ENCODE data around the gene PIEZO2.

PIEZO2 gene

GRCh38 chr18:10757946-10758345 is 391.4 kb downstream of the PIEZO2 start:
- DNase-seq (ENCODE audit: low spot score in 2 of 2) = no peak
- no peak overlapping the region for H3K4me3 ChIP-seq
- H3K36me3 ChIP-seq (replicated peaks) = no peaks in the 10 kb centered on the region
- no peaks in the 10 kb centered on the region for H3K27me3 ChIP-seq (ENCODE audit: low read depth)
- in situ Hi-C loops (cut with MboI; ENCODE audit: low sequenced_read_pairs) = no loop called here
- H3K4me1 ChIP-seq = no peaks in the 10 kb centered on the region
- no peaks in the 10 kb centered on the region for H3K9me3 ChIP-seq

- in situ Hi-C loops (cut with MboI; ENCODE audit: low sequenced_read_pairs) = no loop called here
- DNase-seq (ENCODE audit: low spot score in 2 of 2) = no peak
- Histone ChIP-seq H3K27me3 (ENCODE audit: low read depth) (no peaks in the 10 kb centered on the region), H3K4me3 (no peak overlapping the region), H3K36me3 (replicated peaks) (no peaks in the 10 kb centered on the region), H3K4me1 (no peaks in the 10 kb centered on the region), H3K9me3 (no peaks in the 10 kb centered on the region)
Measured at GRCh38 chr18:10757349-10757748, 392.0 kb downstream of the PIEZO2 start.

- Histone ChIP-seq H3K27me3 (ENCODE audit: low read depth) (no peaks in the 10 kb centered on the region), H3K9me3 (no peaks in the 10 kb centered on the region), H3K36me3 (replicated peaks) (no peaks in the 10 kb centered on the region), H3K4me1 (no peaks in the 10 kb centered on the region), H3K4me3 (no peak overlapping the region)
- in situ Hi-C loops (cut with MboI; ENCODE audit: low sequenced_read_pairs) = no loop called here
- no peak for DNase-seq (ENCODE audit: low spot score in 2 of 2)
Measured at GRCh38 chr18:10755855-10756254, 393.5 kb downstream of the PIEZO2 start.

GRCh38 chr18:10754128-10754527 is 395.2 kb downstream of the PIEZO2 start:
- H3K9me3 ChIP-seq = no peaks in the 10 kb centered on the region
- no peak for DNase-seq (ENCODE audit: low spot score in 2 of 2)
- no peaks in the 10 kb centered on the region for H3K4me1 ChIP-seq
- H3K27me3 ChIP-seq (ENCODE audit: low read depth) = no peaks in the 10 kb centered on the region
- in situ Hi-C loops (cut with MboI; ENCODE audit: low sequenced_read_pairs) = no loop called here
- H3K36me3 ChIP-seq (replicated peaks) = no peaks in the 10 kb centered on the region
- no peak overlapping the region for H3K4me3 ChIP-seq

GRCh38 chr18:10752382-10752781 is 397.0 kb downstream of the PIEZO2 start:
- Histone ChIP-seq H3K27me3 (ENCODE audit: low read depth) (no peaks in the 10 kb centered on the region), H3K9me3 (no peaks in the 10 kb centered on the region), H3K4me1 (no peaks in the 10 kb centered on the region), H3K36me3 (replicated peaks) (no peaks in the 10 kb centered on the region), H3K4me3 (no peak overlapping the region)
- in situ Hi-C loops (cut with MboI; ENCODE audit: low sequenced_read_pairs) = no loop called here
- DNase-seq (ENCODE audit: low spot score in 2 of 2) = no peak

- no peak overlapping the region for H3K4me3 ChIP-seq
- H3K27me3 ChIP-seq (ENCODE audit: low read depth) = no peaks in the 10 kb centered on the region
- H3K4me1 ChIP-seq = no peaks in the 10 kb centered on the region
- in situ Hi-C loops (cut with MboI; ENCODE audit: low sequenced_read_pairs) = no loop called here
- no peaks in the 10 kb centered on the region for H3K9me3 ChIP-seq
- DNase-seq (ENCODE audit: low spot score in 2 of 2) = no peak
- H3K36me3 ChIP-seq (replicated peaks) = no peaks in the 10 kb centered on the region
Measured at GRCh38 chr18:10751653-10752052, 397.7 kb downstream of the PIEZO2 start.

- no peak for DNase-seq (ENCODE audit: low spot score in 2 of 2)
- H3K4me3 ChIP-seq = no peak overlapping the region
- H3K9me3 ChIP-seq = no peaks in the 10 kb centered on the region
- H3K27me3 ChIP-seq (ENCODE audit: low read depth) = no peaks in the 10 kb centered on the region
- in situ Hi-C loops (cut with MboI; ENCODE audit: low sequenced_read_pairs) = no loop called here
- no peaks in the 10 kb centered on the region for H3K36me3 ChIP-seq (replicated peaks)
- H3K4me1 ChIP-seq = no peaks in the 10 kb centered on the region
Measured at GRCh38 chr18:10750191-10751035, 399.0 kb downstream of the PIEZO2 start.

- no peaks in the 10 kb centered on the region for H3K27me3 ChIP-seq (ENCODE audit: low read depth)
- H3K4me3 ChIP-seq = no peak overlapping the region
- DNase-seq (ENCODE audit: low spot score in 2 of 2) = no peak
- in situ Hi-C loops (cut with MboI; ENCODE audit: low sequenced_read_pairs) = no loop called here
- no peaks in the 10 kb centered on the region for H3K4me1 ChIP-seq
- H3K9me3 ChIP-seq = no peaks in the 10 kb centered on the region
- H3K36me3 ChIP-seq (replicated peaks) = no peaks in the 10 kb centered on the region
Measured at GRCh38 chr18:10748641-10749040, 400.7 kb downstream of the PIEZO2 start.

- no peaks in the 10 kb centered on the region for H3K36me3 ChIP-seq (replicated peaks)
- H3K9me3 ChIP-seq = no peaks in the 10 kb centered on the region
- H3K27me3 ChIP-seq (ENCODE audit: low read depth) = no peaks in the 10 kb centered on the region
- DNase-seq (ENCODE audit: low spot score in 2 of 2) = no peak
- no peak overlapping the region for H3K4me3 ChIP-seq
- in situ Hi-C loops (cut with MboI; ENCODE audit: low sequenced_read_pairs) = no loop called here
- H3K4me1 ChIP-seq = no peaks in the 10 kb centered on the region
Measured at GRCh38 chr18:10745971-10746370, 403.4 kb downstream of the PIEZO2 start.

- H3K36me3 ChIP-seq (replicated peaks) = no peaks in the 10 kb centered on the region
- DNase-seq (ENCODE audit: low spot score in 2 of 2) = no peak
- H3K27me3 ChIP-seq (ENCODE audit: low read depth) = no peaks in the 10 kb centered on the region
- no peaks in the 10 kb centered on the region for H3K4me1 ChIP-seq
- no peak overlapping the region for H3K4me3 ChIP-seq
- in situ Hi-C loops (cut with MboI; ENCODE audit: low sequenced_read_pairs) = no loop called here
- no peaks in the 10 kb centered on the region for H3K9me3 ChIP-seq
Measured at GRCh38 chr18:10745219-10745618, 404.1 kb downstream of the PIEZO2 start.

GRCh38 chr18:10743766-10744165 is 405.6 kb downstream of the PIEZO2 start:
- DNase-seq (ENCODE audit: low spot score in 2 of 2) = no peak
- Histone ChIP-seq H3K9me3 (no peaks in the 10 kb centered on the region), H3K27me3 (ENCODE audit: low read depth) (no peaks in the 10 kb centered on the region), H3K4me1 (no peaks in the 10 kb centered on the region), H3K36me3 (replicated peaks) (no peaks in the 10 kb centered on the region), H3K4me3 (no peak overlapping the region)
- in situ Hi-C loops (cut with MboI; ENCODE audit: low sequenced_read_pairs) = no loop called here

- in situ Hi-C loops (cut with MboI; ENCODE audit: low sequenced_read_pairs) = no loop called here
- H3K27me3 ChIP-seq (ENCODE audit: low read depth) = no peaks in the 10 kb centered on the region
- no peak overlapping the region for H3K4me3 ChIP-seq
- H3K4me1 ChIP-seq = no peaks in the 10 kb centered on the region
- no peak for DNase-seq (ENCODE audit: low spot score in 2 of 2)
- no peaks in the 10 kb centered on the region for H3K9me3 ChIP-seq
- H3K36me3 ChIP-seq (replicated peaks) = no peaks in the 10 kb centered on the region
Measured at GRCh38 chr18:10739152-10739551, 410.2 kb downstream of the PIEZO2 start.

GRCh38 chr18:10736984-10737383 is 412.4 kb downstream of the PIEZO2 start:
- Histone ChIP-seq H3K27me3 (ENCODE audit: low read depth) (no peaks in the 10 kb centered on the region), H3K9me3 (no peaks in the 10 kb centered on the region), H3K4me3 (no peak overlapping the region), H3K4me1 (no peaks in the 10 kb centered on the region), H3K36me3 (replicated peaks) (no peaks in the 10 kb centered on the region)
- in situ Hi-C loops (cut with MboI; ENCODE audit: low sequenced_read_pairs) = no loop called here
- no peak for DNase-seq (ENCODE audit: low spot score in 2 of 2)

GRCh38 chr18:10732990-10733389 is 416.4 kb downstream of the PIEZO2 start:
- Histone ChIP-seq H3K27me3 (ENCODE audit: low read depth) (no peaks in the 10 kb centered on the region), H3K4me1 (no peaks in the 10 kb centered on the region), H3K4me3 (no peak overlapping the region), H3K9me3 (no peaks in the 10 kb centered on the region), H3K36me3 (replicated peaks) (no peaks in the 10 kb centered on the region)
- in situ Hi-C loops (cut with MboI; ENCODE audit: low sequenced_read_pairs) = no loop called here
- no peak for DNase-seq (ENCODE audit: low spot score in 2 of 2)

- Histone ChIP-seq H3K9me3 (no peaks in the 10 kb centered on the region), H3K4me3 (no peak overlapping the region), H3K27me3 (ENCODE audit: low read depth) (no peaks in the 10 kb centered on the region), H3K4me1 (no peaks in the 10 kb centered on the region), H3K36me3 (replicated peaks) (no peaks in the 10 kb centered on the region)
- DNase-seq (ENCODE audit: low spot score in 2 of 2) = no peak
- in situ Hi-C loops (cut with MboI; ENCODE audit: low sequenced_read_pairs) = no loop called here
Measured at GRCh38 chr18:10727477-10727876, 421.9 kb downstream of the PIEZO2 start.
